Measurements from ENCODE around the gene SPATA17. TPM values are rescaled to one million over a fixed set of nuclear protein-coding genes. Genes with fewer than 3 reads are reported as not detected.

The SPATA17 gene
- total and polyA plus RNA-seq, 10 donors: 0.06 to 0.10 TPM; not detected in 8

DNA sequence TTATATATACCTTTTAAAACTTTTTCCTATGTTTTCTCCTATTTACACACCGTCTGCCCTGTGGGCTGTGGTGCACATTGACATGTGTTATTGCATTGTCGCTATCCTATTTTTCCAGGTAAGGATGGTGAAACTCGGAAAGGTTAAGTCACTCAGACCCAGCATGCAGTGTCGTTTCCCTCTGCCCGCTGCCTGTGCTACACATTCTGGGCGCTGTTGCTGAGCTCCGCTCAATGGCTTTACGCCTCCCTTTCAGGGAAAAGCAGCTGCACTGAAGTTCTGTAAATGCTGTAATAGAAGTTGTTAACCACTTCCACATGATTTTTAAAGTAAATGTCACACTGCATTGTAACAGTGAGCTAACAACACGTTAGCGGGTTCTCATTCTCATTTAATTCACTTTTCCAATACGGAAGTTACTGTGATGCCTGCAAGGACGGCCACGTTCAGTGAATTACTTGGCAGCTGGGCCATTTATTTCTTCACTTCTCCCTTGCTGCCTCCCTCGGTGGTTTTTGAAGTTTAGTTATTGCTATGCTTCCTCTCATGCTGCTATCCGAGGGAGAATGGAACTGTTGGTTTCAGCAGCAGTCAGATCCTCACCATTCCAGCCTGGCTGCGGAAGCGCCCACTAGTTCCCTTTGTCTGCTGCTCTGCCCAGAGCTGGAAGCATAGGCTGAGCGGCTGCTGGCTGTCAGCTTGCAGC lies 288.7 kb downstream of the SPATA17 start:
- Histone ChIP-seq H3K36me3 (no peaks in the 10 kb centered on the region), H3K27ac (no peak overlapping the region), H3K9me3 (no peaks in the 10 kb centered on the region), H3K4me1 (no peaks in the 10 kb centered on the region), H3K4me3 (no peak overlapping the region), H3K27me3 (replicated peaks in 1 of 7) (peaks cover 0 to 26% (median 0%) of the 10 kb centered on the region in 7 donors)
- WGBS, 5 donors: 57 to 69% (median 61%) methylated on average over 18 of the region's 18 CpGs
- no peak for TF ChIP-seq POLR2A (IDR thresholded peaks at IDR 0.05)
- TF ChIP-seq, protein P1, sequence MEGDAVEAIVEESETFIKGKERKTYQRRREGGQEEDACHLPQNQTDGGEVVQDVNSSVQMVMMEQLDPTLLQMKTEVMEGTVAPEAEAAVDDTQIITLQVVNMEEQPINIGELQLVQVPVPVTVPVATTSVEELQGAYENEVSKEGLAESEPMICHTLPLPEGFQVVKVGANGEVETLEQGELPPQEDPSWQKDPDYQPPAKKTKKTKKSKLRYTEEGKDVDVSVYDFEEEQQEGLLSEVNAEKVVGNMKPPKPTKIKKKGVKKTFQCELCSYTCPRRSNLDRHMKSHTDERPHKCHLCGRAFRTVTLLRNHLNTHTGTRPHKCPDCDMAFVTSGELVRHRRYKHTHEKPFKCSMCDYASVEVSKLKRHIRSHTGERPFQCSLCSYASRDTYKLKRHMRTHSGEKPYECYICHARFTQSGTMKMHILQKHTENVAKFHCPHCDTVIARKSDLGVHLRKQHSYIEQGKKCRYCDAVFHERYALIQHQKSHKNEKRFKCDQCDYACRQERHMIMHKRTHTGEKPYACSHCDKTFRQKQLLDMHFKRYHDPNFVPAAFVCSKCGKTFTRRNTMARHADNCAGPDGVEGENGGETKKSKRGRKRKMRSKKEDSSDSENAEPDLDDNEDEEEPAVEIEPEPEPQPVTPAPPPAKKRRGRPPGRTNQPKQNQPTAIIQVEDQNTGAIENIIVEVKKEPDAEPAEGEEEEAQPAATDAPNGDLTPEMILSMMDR (IDR thresholded peaks at IDR 0.05 in 8 of 11, conservative IDR thresholded peaks at IDR 0.05 in 3 of 11): no peak
- no peak for TF ChIP-seq POLR2AphosphoS5 (IDR thresholded peaks at IDR 0.05)
- intact Hi-C loops (cut with DNase I; ENCODE audit: low total_unique reads): no loop called here
- no peak for DNase-seq

Small RNAs within 50 kb of the gene (small RNA-seq; reads per million reads assigned to genes)
- gene UBBP2: 0 reads per million in 4 donors

Other genes starting within 250 kb of the SPATA17 start
- gene GPATCH2, start 254 bp upstream of the SPATA17 start, total RNA-seq: 10 to 100 TPM; 15.0 to 24.2 (median 19.2) TPM
- 1 to 10 TPM; 2.7 to 4.3 (median 4.2) TPM for gene GPATCH2, start 254 bp upstream of the SPATA17 start, polyA plus RNA-seq

Data from spleen (tissue), 11 donors.